ENCODE measurements around the gene SASH1.

DNA sequence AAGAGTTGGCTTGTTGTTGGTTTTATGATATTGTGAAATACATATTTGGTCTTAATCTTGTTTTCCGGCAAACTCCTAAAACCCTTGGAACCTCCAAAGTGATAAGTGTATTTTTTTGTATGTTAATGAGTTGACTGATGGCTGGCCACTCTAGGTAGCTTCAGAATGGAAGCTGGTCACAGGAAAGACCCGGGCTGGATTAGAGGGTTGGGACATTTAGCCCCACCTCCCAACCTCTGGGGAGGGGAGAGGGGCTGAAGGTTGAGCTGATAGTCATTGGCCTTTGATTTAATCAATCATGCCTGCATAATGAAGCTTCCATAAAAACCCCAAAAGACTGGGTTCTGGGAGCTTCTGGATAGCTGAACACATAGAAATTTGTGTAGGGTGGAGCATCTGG, 42.7 kb downstream of the SASH1 start:
- TF ChIP-seq EZH2 (IDR thresholded peaks at IDR 0.05; ENCODE audit: insufficient read depth, poor library complexity, severe bottlenecking): no peak
- TF ChIP-seq EZH2phosphoT487 (IDR thresholded peaks at IDR 0.05; ENCODE audit: insufficient read depth, low read depth): no peak

Data from GM23248 (cell line).